Neural crest cell (in vitro differentiated cells): ENCODE data around the gene ZSCAN21. TPM values are rescaled to one million over a fixed set of nuclear protein-coding genes. Genes with fewer than 3 reads are reported as not detected.

Experiments
- DNase-seq: peaks from one replicate; pipeline ENCODE4 v3.0.0; 2021; ENCODE audit warnings: low read depth, mixed read lengths, low spot score
- H3K27ac Mint-ChIP-seq: one replicate; pipeline ENCODE4 v1.8.0; 2021; ENCODE audit warnings: mild to moderate bottlenecking, mixed read lengths; ENCODE audit not compliant: unreplicated experiment
- H3K27me3 Mint-ChIP-seq: 2 replicates; pipeline ENCODE4 v1.8.0; 2021; ENCODE audit warnings: low read depth, mild to moderate bottlenecking, mixed read lengths
- H3K36me3 Mint-ChIP-seq: 2 replicates; pipeline ENCODE4 v1.8.0; 2021; ENCODE audit warnings: low read depth, mild to moderate bottlenecking, mixed read lengths
- H3K4me1 Mint-ChIP-seq: 2 replicates; pipeline ENCODE4 v1.8.0; 2021; ENCODE audit warnings: mixed read lengths
- H3K4me3 Mint-ChIP-seq: one replicate; pipeline ENCODE4 v1.8.0; 2021; ENCODE audit warnings: mild to moderate bottlenecking, mixed read lengths
- H3K9me3 Mint-ChIP-seq: 2 replicates; pipeline ENCODE4 v1.8.0; 2021; ENCODE audit warnings: mixed read lengths
- total RNA-seq: library from RNA; stranded (reverse); gene quantifications from 2 replicates; pipeline ENCODE4 v1.2.1, GENCODE V29; 2021
- TF ChIP-seq, protein P1 (sequence below): fragments of 200-600 bp; sonication (generic); conservative IDR thresholded peaks from 2 replicates; pipeline ENCODE4 v1.5.0; 2021; ENCODE audit warnings: antibody characterized with exemption, mild to moderate bottlenecking

Gene ZSCAN21
- total RNA-seq, 1 donor from 2014 or later, result 20.3 TPM

DNA sequence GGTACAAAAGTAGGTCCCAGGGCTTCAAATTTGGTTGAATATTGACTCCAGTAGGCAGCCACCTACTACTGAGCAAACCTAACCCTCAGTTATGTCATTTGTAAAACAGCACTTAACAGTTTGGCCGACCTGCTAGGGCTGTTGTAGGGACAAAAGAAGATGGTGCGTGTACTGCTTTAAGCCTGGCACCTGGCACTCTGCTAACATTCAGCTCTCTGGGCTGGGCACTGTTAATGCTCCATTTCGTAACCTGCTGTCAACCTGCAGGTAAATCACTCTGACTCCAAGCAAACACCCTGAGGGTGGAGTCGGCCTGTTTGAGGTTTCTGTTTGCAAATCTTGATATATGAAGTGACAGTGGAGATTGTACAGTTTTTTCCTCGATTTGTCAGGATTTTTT is 27.0 kb upstream of the ZSCAN21 start:
- H3K4me3 Mint-ChIP-seq, result no peak overlapping the region
- peaks cover 19% of the 10 kb centered on the region for H3K4me1 Mint-ChIP-seq
- TF ChIP-seq, protein P1, sequence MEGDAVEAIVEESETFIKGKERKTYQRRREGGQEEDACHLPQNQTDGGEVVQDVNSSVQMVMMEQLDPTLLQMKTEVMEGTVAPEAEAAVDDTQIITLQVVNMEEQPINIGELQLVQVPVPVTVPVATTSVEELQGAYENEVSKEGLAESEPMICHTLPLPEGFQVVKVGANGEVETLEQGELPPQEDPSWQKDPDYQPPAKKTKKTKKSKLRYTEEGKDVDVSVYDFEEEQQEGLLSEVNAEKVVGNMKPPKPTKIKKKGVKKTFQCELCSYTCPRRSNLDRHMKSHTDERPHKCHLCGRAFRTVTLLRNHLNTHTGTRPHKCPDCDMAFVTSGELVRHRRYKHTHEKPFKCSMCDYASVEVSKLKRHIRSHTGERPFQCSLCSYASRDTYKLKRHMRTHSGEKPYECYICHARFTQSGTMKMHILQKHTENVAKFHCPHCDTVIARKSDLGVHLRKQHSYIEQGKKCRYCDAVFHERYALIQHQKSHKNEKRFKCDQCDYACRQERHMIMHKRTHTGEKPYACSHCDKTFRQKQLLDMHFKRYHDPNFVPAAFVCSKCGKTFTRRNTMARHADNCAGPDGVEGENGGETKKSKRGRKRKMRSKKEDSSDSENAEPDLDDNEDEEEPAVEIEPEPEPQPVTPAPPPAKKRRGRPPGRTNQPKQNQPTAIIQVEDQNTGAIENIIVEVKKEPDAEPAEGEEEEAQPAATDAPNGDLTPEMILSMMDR, result no peak
- no peaks in the 10 kb centered on the region for H3K27me3 Mint-ChIP-seq
- no peak for DNase-seq
- no peak overlapping the region for H3K27ac Mint-ChIP-seq
- peaks cover 7% of the 10 kb centered on the region for H3K36me3 Mint-ChIP-seq
- no peaks in the 10 kb centered on the region for H3K9me3 Mint-ChIP-seq

DNA sequence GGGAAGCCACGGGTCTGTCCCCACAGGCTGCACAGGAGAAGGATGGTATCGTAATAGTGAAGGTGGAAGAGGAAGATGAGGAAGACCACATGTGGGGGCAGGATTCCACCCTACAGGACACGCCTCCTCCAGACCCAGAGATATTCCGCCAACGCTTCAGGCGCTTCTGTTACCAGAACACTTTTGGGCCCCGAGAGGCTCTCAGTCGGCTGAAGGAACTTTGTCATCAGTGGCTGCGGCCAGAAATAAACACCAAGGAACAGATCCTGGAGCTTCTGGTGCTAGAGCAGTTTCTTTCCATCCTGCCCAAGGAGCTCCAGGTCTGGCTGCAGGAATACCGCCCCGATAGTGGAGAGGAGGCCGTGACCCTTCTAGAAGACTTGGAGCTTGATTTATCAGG is 26.0 kb upstream of the ZSCAN21 start:
- TF ChIP-seq, protein P1, result no peak
- no peak overlapping the region for H3K4me3 Mint-ChIP-seq
- H3K36me3 Mint-ChIP-seq, result peaks cover 9% of the 10 kb centered on the region
- no peaks in the 10 kb centered on the region for H3K27me3 Mint-ChIP-seq
- no peaks in the 10 kb centered on the region for H3K9me3 Mint-ChIP-seq
- peaks cover 12% of the 10 kb centered on the region for H3K4me1 Mint-ChIP-seq
- no peak overlapping the region for H3K27ac Mint-ChIP-seq
- DNase-seq, result no peak

DNA sequence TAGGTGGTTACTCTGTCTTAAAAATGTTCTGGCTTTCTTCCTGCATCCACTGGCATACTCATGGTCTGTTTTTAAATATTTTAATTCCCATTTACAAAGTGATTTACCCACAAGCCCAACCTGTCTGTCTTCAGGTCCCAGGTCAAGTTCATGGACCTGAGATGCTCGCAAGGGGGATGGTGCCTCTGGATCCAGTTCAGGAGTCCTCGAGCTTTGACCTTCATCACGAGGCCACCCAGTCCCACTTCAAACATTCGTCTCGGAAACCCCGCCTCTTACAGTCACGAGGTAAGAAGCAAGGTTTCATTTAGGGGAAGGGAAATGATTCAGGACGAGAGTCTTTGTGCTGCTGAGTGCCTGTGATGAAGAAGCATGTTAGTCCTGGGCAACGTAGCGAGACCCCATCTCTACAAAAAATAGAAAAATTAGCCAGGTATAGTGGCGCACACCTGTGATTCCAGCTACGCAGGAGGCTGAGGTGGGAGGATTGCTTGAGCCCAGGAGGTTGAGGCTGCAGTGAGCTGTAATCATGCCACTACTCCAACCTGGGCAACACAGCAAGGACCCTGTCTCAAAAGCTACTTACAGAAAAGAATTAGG is 25.5 kb upstream of the ZSCAN21 start:
- no peak for DNase-seq
- peaks cover 9% of the 10 kb centered on the region for H3K36me3 Mint-ChIP-seq

DNA sequence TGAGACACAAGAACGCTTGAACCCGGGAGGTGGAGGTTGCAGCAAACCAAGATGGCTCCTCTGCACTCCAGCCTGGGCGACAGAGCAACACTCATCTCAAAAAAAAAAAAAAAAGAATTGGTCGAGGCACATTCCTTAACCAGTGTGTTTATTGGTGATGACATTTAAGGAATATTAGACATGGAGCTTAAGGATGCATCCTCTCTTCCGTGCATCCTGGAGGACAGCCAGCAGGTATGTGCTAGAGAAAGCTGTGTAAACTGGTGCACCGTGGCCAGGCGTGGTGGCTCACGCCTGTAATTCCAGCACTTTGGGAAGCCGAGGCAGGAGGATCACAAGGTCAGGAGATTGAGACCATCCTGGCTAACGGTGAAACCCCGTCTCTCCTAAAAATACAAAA is 22.4 kb upstream of the ZSCAN21 start:
- H3K27me3 Mint-ChIP-seq, result no peaks in the 10 kb centered on the region
- H3K4me3 Mint-ChIP-seq, result no peak overlapping the region
- no peaks in the 10 kb centered on the region for H3K4me1 Mint-ChIP-seq
- peaks cover 20% of the 10 kb centered on the region for H3K36me3 Mint-ChIP-seq
- no peak overlapping the region for H3K27ac Mint-ChIP-seq
- DNase-seq, result no peak
- TF ChIP-seq, protein P1, result no peak
- no peaks in the 10 kb centered on the region for H3K9me3 Mint-ChIP-seq

More for the DNA sequence above, 25.5 kb upstream of the ZSCAN21 start:
- TF ChIP-seq, protein P1, result no peak
- Mint-ChIP-seq H3K9me3 (no peaks in the 10 kb centered on the region), H3K4me1 (peaks cover 6% of the 10 kb centered on the region), H3K27me3 (no peaks in the 10 kb centered on the region), H3K27ac (no peak overlapping the region), H3K4me3 (no peak overlapping the region)

DNA sequence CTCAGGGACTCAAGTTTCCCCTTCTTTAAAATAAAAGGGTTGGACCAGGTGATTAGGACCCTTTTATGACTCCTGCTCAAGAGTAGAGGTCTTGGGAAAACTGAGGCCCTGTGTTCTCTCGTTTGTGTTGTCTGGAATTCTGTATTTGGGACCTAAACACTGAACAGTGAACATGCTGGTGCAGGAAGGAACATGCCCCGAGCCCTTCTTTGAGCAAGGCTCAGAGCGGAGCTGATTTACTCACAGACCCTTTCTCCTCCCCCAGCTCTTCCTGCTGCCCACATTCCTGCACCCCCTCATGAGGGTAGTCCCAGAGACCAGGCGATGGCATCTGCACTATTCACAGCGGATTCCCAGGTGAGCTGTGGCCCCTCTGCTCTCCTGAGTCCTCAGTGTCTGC is 20.0 kb upstream of the ZSCAN21 start:
- no peaks in the 10 kb centered on the region for H3K27me3 Mint-ChIP-seq
- H3K27ac Mint-ChIP-seq, result no peak overlapping the region
- no peak overlapping the region for H3K4me3 Mint-ChIP-seq
- TF ChIP-seq, protein P1, result no peak
- no peak for DNase-seq
- no peaks in the 10 kb centered on the region for H3K9me3 Mint-ChIP-seq
- H3K4me1 Mint-ChIP-seq, result no peaks in the 10 kb centered on the region
- H3K36me3 Mint-ChIP-seq, result peaks cover 24% of the 10 kb centered on the region

DNA sequence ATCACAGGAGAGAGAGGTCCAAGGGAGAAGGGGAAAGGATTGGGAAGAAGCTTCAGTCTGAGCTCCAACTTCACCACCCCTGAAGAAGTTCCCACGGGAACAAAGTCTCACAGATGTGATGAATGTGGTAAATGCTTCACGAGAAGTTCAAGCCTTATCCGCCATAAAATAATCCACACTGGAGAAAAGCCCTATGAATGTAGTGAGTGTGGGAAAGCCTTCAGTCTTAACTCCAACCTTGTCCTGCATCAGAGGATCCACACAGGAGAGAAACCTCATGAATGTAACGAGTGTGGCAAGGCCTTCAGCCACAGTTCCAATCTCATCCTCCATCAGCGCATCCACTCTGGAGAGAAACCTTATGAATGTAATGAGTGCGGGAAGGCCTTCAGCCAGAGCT is 16.0 kb upstream of the ZSCAN21 start:
- H3K4me1 Mint-ChIP-seq, result no peaks in the 10 kb centered on the region
- peaks cover 39% of the 10 kb centered on the region for H3K36me3 Mint-ChIP-seq
- H3K27ac Mint-ChIP-seq, result no peak overlapping the region
- no peak overlapping the region for H3K4me3 Mint-ChIP-seq
- TF ChIP-seq, protein P1, result no peak
- H3K27me3 Mint-ChIP-seq, result no peaks in the 10 kb centered on the region
- DNase-seq, result no peak
- H3K9me3 Mint-ChIP-seq, result no peaks in the 10 kb centered on the region
